K562 (cell line): ENCODE measurements around the gene PLA2G4C. TPM values are rescaled to one million over a fixed set of nuclear protein-coding genes. Genes with fewer than 3 reads are reported as not detected.

Source experiments
- BRF2 ChIP-seq: IDR thresholded peaks from 3 replicates; pipeline ENCODE4 v1.6.1; 2011; ENCODE audit warnings: borderline replicate concordance, mild to moderate bottlenecking; ENCODE audit not compliant: insufficient read length, insufficient read depth
- CLOCK ChIP-seq: fragments of 250-450 bp; sonication (Bioruptor Pico); IDR thresholded peaks from 2 replicates; pipeline ENCODE4 v1.4.0; 2020; ENCODE audit warnings: mild to moderate bottlenecking, moderate library complexity, borderline replicate concordance
- CTBP1 ChIP-seq: fragments of 450-650 bp; IDR thresholded peaks from 2 replicates; pipeline ENCODE4 v1.6.1; 2016; ENCODE audit warnings: borderline replicate concordance
- E2F8 ChIP-seq: fragments of 450-650 bp; IDR thresholded peaks from 2 replicates; pipeline ENCODE4 v1.7.1; 2018; ENCODE audit warnings: mild to moderate bottlenecking, low read depth; ENCODE audit not compliant: partially characterized antibody
- HDAC1 ChIP-seq, 2 experiments: fragments of 450-650 bp; IDR thresholded peaks; 2 replicates each; pipeline ENCODE4 v1.6.1; 2016 to 2017; ENCODE audit warnings: inconsistent platforms in 1 of 2, mild to moderate bottlenecking in 1 of 2, moderate library complexity in 1 of 2
- JUND ChIP-seq, 2 experiments: IDR thresholded peaks; 2 replicates in 1 of 2; 3 replicates in 1 of 2; pipeline ENCODE4 v1.6.1; 2011; ENCODE audit warnings: borderline replicate concordance in 2 of 2, low read depth in 2 of 2, low read length in 2 of 2, improper control_type of control experiment in 1 of 2, missing biosample characterization in 1 of 2, missing genetic modification characterization in 1 of 2, missing genetic modification reagents in 1 of 2
- NFIC ChIP-seq: fragments of 450-650 bp; IDR thresholded peaks from 2 replicates; pipeline ENCODE4 v1.6.1; 2017; ENCODE audit warnings: mild to moderate bottlenecking, inconsistent platforms
- PHB2 ChIP-seq: fragments of 450-650 bp; IDR thresholded peaks from 2 replicates; pipeline ENCODE4 v1.6.1; 2017; ENCODE audit warnings: low read depth
- PHF21A ChIP-seq: fragments of 450-650 bp; IDR thresholded peaks from 2 replicates; pipeline ENCODE4 v1.6.1; 2017; ENCODE audit warnings: low read depth, borderline replicate concordance
- RAD21 ChIP-seq, 2 experiments: fragments of 250-450 bp in 1 of 2; fragments of 450-650 bp in 1 of 2; sonication (Bioruptor Pico) in 1 of 2; formaldehyde crosslinking in 1 of 2; IDR thresholded peaks in 1 of 2; conservative IDR thresholded peaks in 1 of 2; 2 replicates each; pipeline versions ENCODE4 v1.4.0 to v1.8.0; 2020 to 2022; ENCODE audit warnings: mild to moderate bottlenecking in 2 of 2, moderate library complexity in 1 of 2
- SLC30A9 ChIP-seq: fragments of 250-450 bp; sonication (Bioruptor Pico); IDR thresholded peaks from 2 replicates; pipeline ENCODE4 v1.8.0; 2022; ENCODE audit warnings: mild to moderate bottlenecking, moderate library complexity
- SMAD1 ChIP-seq: fragments of 150-350 bp; IDR thresholded peaks from 2 replicates; pipeline ENCODE4 v1.6.1; 2014; ENCODE audit warnings: low read length, low read depth; ENCODE audit not compliant: partially characterized antibody
- SMARCB1 ChIP-seq: IDR thresholded peaks from 2 replicates; pipeline ENCODE4 v1.6.1; 2011; ENCODE audit warnings: improper control_type of control experiment, low read depth; ENCODE audit not compliant: insufficient read length
- STAG1 ChIP-seq: sonication (generic); formaldehyde crosslinking; IDR thresholded peaks from 2 replicates; pipeline ENCODE4 v1.5.0; 2020; ENCODE audit warnings: missing genetic modification reagents, borderline replicate concordance
- USF2 ChIP-seq: sonication (generic); formaldehyde crosslinking; IDR thresholded peaks from 2 replicates; pipeline ENCODE4 v1.5.0; 2020; ENCODE audit warnings: missing genetic modification reagents
- ZNF140 ChIP-seq: fragments of 250-450 bp; sonication (Bioruptor Pico); IDR thresholded peaks from 2 replicates; pipeline ENCODE4 v1.8.0; 2021; ENCODE audit warnings: moderate library complexity, mild to moderate bottlenecking, inconsistent platforms
- ZNF583 ChIP-seq: fragments of 250-450 bp; sonication (Bioruptor Pico); IDR thresholded peaks from 2 replicates; pipeline ENCODE4 v1.4.0; 2020
- ZNF79 ChIP-seq: fragments of 250-450 bp; sonication (Bioruptor Pico); IDR thresholded peaks from 2 replicates; pipeline ENCODE4 v1.4.0; 2020; ENCODE audit warnings: low read depth, mild to moderate bottlenecking, moderate library complexity
- polyA plus RNA-seq, 8 experiments: library from polyadenylated mRNA; depleted of rRNA in 4 of 8; stranded (reverse) in 5 of 8; unstranded in 3 of 8; fragments of >200 nt; fragmentation: Nextera tagmentation in 2 of 8; fragmentation: Illumina TruSeq in 1 of 8; extraction: Ambion mirVana in 2 of 8; extraction: Trizol in 1 of 8; gene quantifications; 2 replicates each; pipeline versions ENCODE4 v1.2.1 to v1.2.3, GENCODE V29; 2011 to 2014; ENCODE audit warnings: inconsistent platforms in 1 of 8, missing spikeins in 1 of 8
- total RNA-seq, 7 experiments: library from RNA; depleted of rRNA in 6 of 7; stranded (reverse); fragments of >200 nt in 6 of 7; fragmentation: Illumina TruSeq in 2 of 7; extraction: Trizol in 2 of 7; gene quantifications; 2 replicates each; pipeline versions ENCODE4 v1.2.1 to v1.2.3, GENCODE V29; 2011 to 2021; ENCODE audit warnings: low replicate concordance in 1 of 7

PLA2G4C gene
- total and polyA plus RNA-seq, 9 of the 15 experiments (the other 6 are each of a cell fraction or from before 2014, with no cell fraction given), result 0.27 to 0.35 (median 0.35) TPM; not detected in 6

GRCh38 chr19:48102870-48103751, 7.5 kb downstream of the PLA2G4C start (continued):
- TF ChIP-seq RAD21 (CRISPR knock-in tag; conservative IDR thresholded peaks at IDR 0.05 in 1 of 2, IDR thresholded peaks at IDR 0.05 in 1 of 2), result peak; percentile 64 to 90
- TF ChIP-seq NFIC, result peak; percentile 72
- no peak for TF ChIP-seq SLC30A9 (CRISPR knock-in tag)
- peak; percentile 55; the same call in 1 of the 2 replicates for TF ChIP-seq STAG1 (CRISPR knock-in tag)
- TF ChIP-seq PHB2, result no peak
- TF ChIP-seq CTBP1, result peak; percentile 30; the same call in 1 of the 2 replicates
- no peak for TF ChIP-seq ZNF583 (CRISPR knock-in tag)
- TF ChIP-seq ZNF79 (CRISPR knock-in tag), result no peak
- TF ChIP-seq JUND (IDR thresholded peaks at IDR 0.05; ENCODE audit: borderline replicate concordance, low read depth, low read length), result no peak
- no peak; the same call in 2 of the 3 replicates for TF ChIP-seq JUND (tag; IDR thresholded peaks at IDR 0.05; ENCODE audit: borderline replicate concordance, low read depth, low read length)
- TF ChIP-seq USF2 (CRISPR knock-in tag), result no peak
- TF ChIP-seq E2F8, result no peak
- no peak for TF ChIP-seq ZNF140 (CRISPR knock-in tag)
- no peak for TF ChIP-seq PHF21A
- TF ChIP-seq BRF2, result no peak
- TF ChIP-seq SMARCB1, result no peak
- TF ChIP-seq HDAC1 (IDR thresholded peaks at IDR 0.05), result peak in 1 of 2 experiments; percentile 38; a peak in 1 of 4 replicates
- TF ChIP-seq SMAD1, result no peak
- no peak for TF ChIP-seq CLOCK (CRISPR knock-in tag)
